Activated CD8-positive, alpha-beta T cell treated with anti-CD3 and anti-CD28 coated beads, Interleukin-2, amount 10 ng/mL, durations not matched to agents 7 days and 5 days (primary cell): ENCODE measurements around the gene CACNA2D4. TPM values are rescaled to one million over a fixed set of nuclear protein-coding genes. Genes with fewer than 3 reads are reported as not detected.

Source experiments
- ATAC-seq: fragments of 150-1000 bp; cut with Tn5 transposase; one replicate; pipeline ENCODE4 v1.10.0; 2021; ENCODE audit warnings: moderate library complexity
- CTCF ChIA-PET: fragments of 350-600 bp; sonication (Branson Sonifier 250); formaldehyde crosslinking; loops from one replicate; lab custom pipeline; 2021; ENCODE audit warnings: antibody characterized with exemption; lab: Charles Lee
- POLR2A ChIA-PET: fragments of 350-600 bp; sonication (Branson Sonifier 250); formaldehyde crosslinking; loops from one replicate; lab custom pipeline; 2021; ENCODE audit warnings: antibody characterized with exemption; lab: Charles Lee
- DNase-seq: peaks from one replicate; pipeline ENCODE4 v3.0.0-alpha.2; 2020
- H3K27ac Mint-ChIP-seq: one replicate; pipeline ENCODE4 v1.8.0; 2021; ENCODE audit warnings: mild to moderate bottlenecking, mixed read lengths
- H3K27me3 Mint-ChIP-seq: one replicate; pipeline ENCODE4 v1.8.0; 2021; ENCODE audit warnings: low read depth, mixed read lengths
- H3K36me3 Mint-ChIP-seq: one replicate; pipeline ENCODE4 v1.8.0; 2021; ENCODE audit warnings: low read depth, mixed read lengths
- H3K4me1 Mint-ChIP-seq: one replicate; pipeline ENCODE4 v1.8.0; 2021; ENCODE audit warnings: low read depth, mixed read lengths
- H3K4me3 Mint-ChIP-seq: one replicate; pipeline ENCODE4 v1.8.0; 2021; ENCODE audit warnings: mild to moderate bottlenecking, mixed read lengths
- H3K9me3 Mint-ChIP-seq: one replicate; pipeline ENCODE4 v1.8.0; 2022; ENCODE audit warnings: mixed read lengths; ENCODE audit not compliant: insufficient read depth
- total RNA-seq, 2 experiments: library from RNA; stranded (reverse); gene quantifications; one replicate each; pipeline ENCODE4 v1.2.3, GENCODE V29; 2021

Gene CACNA2D4
- total RNA-seq, 2 experiments from 2014 or later, result 6.8 to 7.0 TPM

GRCh38 chr12:1829306-1829900, 89.0 kb downstream of the CACNA2D4 start:
- POLR2A ChIA-PET, result no interaction called here
- ATAC-seq (no peak), DNase-seq (no peak)
- Mint-ChIP-seq H3K27ac (no peak overlapping the region), H3K36me3 (no peaks in the 10 kb centered on the region), H3K4me1 (no peaks in the 10 kb centered on the region), H3K4me3 (no peak overlapping the region), H3K27me3 (peaks cover 15% of the 10 kb centered on the region), H3K9me3 (no peaks in the 10 kb centered on the region)
- CTCF ChIA-PET, result no interaction called here

- H3K27ac Mint-ChIP-seq, result no peak overlapping the region
- no peak overlapping the region for H3K4me3 Mint-ChIP-seq
- POLR2A ChIA-PET, result no interaction called here
- H3K4me1 Mint-ChIP-seq, result no peaks in the 10 kb centered on the region
- ATAC-seq, result no peak
- no peak for DNase-seq
- CTCF ChIA-PET, result no interaction called here
- peaks cover 15% of the 10 kb centered on the region for H3K27me3 Mint-ChIP-seq
- no peaks in the 10 kb centered on the region for H3K9me3 Mint-ChIP-seq
- H3K36me3 Mint-ChIP-seq, result no peaks in the 10 kb centered on the region
Measured at GRCh38 chr12:1828856-1829255, 89.6 kb downstream of the CACNA2D4 start.

- Mint-ChIP-seq H3K4me1 (no peaks in the 10 kb centered on the region), H3K4me3 (no peak overlapping the region), H3K9me3 (no peaks in the 10 kb centered on the region), H3K27ac (no peak overlapping the region), H3K36me3 (no peaks in the 10 kb centered on the region), H3K27me3 (peaks cover 15% of the 10 kb centered on the region)
- ChIA-PET CTCF (no interaction called here), POLR2A (no interaction called here)
- no peak for DNase-seq
- ATAC-seq, result no peak
Measured at GRCh38 chr12:1827826-1828805, 90.3 kb downstream of the CACNA2D4 start.

- Mint-ChIP-seq H3K4me1 (no peaks in the 10 kb centered on the region), H3K36me3 (no peaks in the 10 kb centered on the region), H3K9me3 (no peaks in the 10 kb centered on the region), H3K27me3 (peaks cover 15% of the 10 kb centered on the region), H3K4me3 (no peak overlapping the region), H3K27ac (no peak overlapping the region)
- CTCF ChIA-PET, result no interaction called here
- no peak for ATAC-seq
- POLR2A ChIA-PET, result no interaction called here
- no peak for DNase-seq
Measured at GRCh38 chr12:1826867-1827705, 91.4 kb downstream of the CACNA2D4 start.

- no peaks in the 10 kb centered on the region for H3K4me1 Mint-ChIP-seq
- ChIA-PET POLR2A (no interaction called here), CTCF (no interaction called here)
- no peak overlapping the region for H3K4me3 Mint-ChIP-seq
- H3K27me3 Mint-ChIP-seq, result peaks cover 10% of the 10 kb centered on the region
- no peak overlapping the region for H3K27ac Mint-ChIP-seq
- ATAC-seq (no peak), DNase-seq (no peak)
- H3K36me3 Mint-ChIP-seq, result no peaks in the 10 kb centered on the region
- H3K9me3 Mint-ChIP-seq, result no peaks in the 10 kb centered on the region
Measured at GRCh38 chr12:1826401-1826800, 92.1 kb downstream of the CACNA2D4 start.

- peaks cover 10% of the 10 kb centered on the region for H3K27me3 Mint-ChIP-seq
- H3K27ac Mint-ChIP-seq, result no peak overlapping the region
- no peak overlapping the region for H3K4me3 Mint-ChIP-seq
- POLR2A ChIA-PET, result no interaction called here
- no peak for ATAC-seq
- no peak for DNase-seq
- H3K9me3 Mint-ChIP-seq, result no peaks in the 10 kb centered on the region
- no peaks in the 10 kb centered on the region for H3K4me1 Mint-ChIP-seq
- H3K36me3 Mint-ChIP-seq, result no peaks in the 10 kb centered on the region
- CTCF ChIA-PET, result no interaction called here
Measured at GRCh38 chr12:1825382-1826102, 92.9 kb downstream of the CACNA2D4 start.

- POLR2A ChIA-PET, result no interaction called here
- H3K4me1 Mint-ChIP-seq, result peaks cover 2% of the 10 kb centered on the region
- peaks cover 25% of the 10 kb centered on the region for H3K27me3 Mint-ChIP-seq
- no peak overlapping the region for H3K4me3 Mint-ChIP-seq
- no peak for DNase-seq
- no peaks in the 10 kb centered on the region for H3K9me3 Mint-ChIP-seq
- H3K27ac Mint-ChIP-seq, result no peak overlapping the region
- no peaks in the 10 kb centered on the region for H3K36me3 Mint-ChIP-seq
- CTCF ChIA-PET, result no interaction called here
- no peak for ATAC-seq
Measured at GRCh38 chr12:1823237-1823636, 95.2 kb downstream of the CACNA2D4 start.

- CTCF ChIA-PET, result no interaction called here
- DNase-seq (no peak), ATAC-seq (no peak)
- no peak overlapping the region for H3K27ac Mint-ChIP-seq
- no peak overlapping the region for H3K4me3 Mint-ChIP-seq
- no peaks in the 10 kb centered on the region for H3K36me3 Mint-ChIP-seq
- POLR2A ChIA-PET, result no interaction called here
- peaks cover 2% of the 10 kb centered on the region for H3K4me1 Mint-ChIP-seq
- no peaks in the 10 kb centered on the region for H3K9me3 Mint-ChIP-seq
- peaks cover 25% of the 10 kb centered on the region for H3K27me3 Mint-ChIP-seq
Measured at GRCh38 chr12:1822699-1823098, 95.8 kb downstream of the CACNA2D4 start.

- ChIA-PET POLR2A (no interaction called here), CTCF (no interaction called here)
- no peak overlapping the region for H3K27ac Mint-ChIP-seq
Measured at GRCh38 chr12:1821805-1822204, 96.6 kb downstream of the CACNA2D4 start.

GRCh38 chr12:1820896-1821291, 97.6 kb downstream of the CACNA2D4 start:
- Mint-ChIP-seq H3K36me3 (no peaks in the 10 kb centered on the region), H3K27me3 (peaks cover 25% of the 10 kb centered on the region), H3K4me1 (peaks cover 2% of the 10 kb centered on the region), H3K9me3 (no peaks in the 10 kb centered on the region), H3K4me3 (no peak overlapping the region), H3K27ac (no peak overlapping the region)
- ChIA-PET POLR2A (no interaction called here), CTCF (no interaction called here)
- ATAC-seq (no peak), DNase-seq (no peak)

More at GRCh38 chr12:1821805-1822204, 96.6 kb downstream of the CACNA2D4 start:
- Mint-ChIP-seq H3K4me3 (no peak overlapping the region), H3K27me3 (peaks cover 25% of the 10 kb centered on the region), H3K36me3 (no peaks in the 10 kb centered on the region), H3K9me3 (no peaks in the 10 kb centered on the region), H3K4me1 (peaks cover 2% of the 10 kb centered on the region)
- ATAC-seq (no peak), DNase-seq (no peak)

- no peak for ATAC-seq
- POLR2A ChIA-PET, result no interaction called here
Measured at GRCh38 chr12:1820191-1820895, 98.1 kb downstream of the CACNA2D4 start, which contains the start of gene LRTM2. TSS of gene LRTM2 (plus strand) at chr12:1820565. CDS start at chr12:1828149, 7,584 bp downstream.

More at GRCh38 chr12:1820191-1820895, 98.1 kb downstream of the CACNA2D4 start, which contains the start of gene LRTM2:
- Mint-ChIP-seq H3K4me3 (no peak within 1 kb of the TSS), H3K9me3 (no peaks in the 10 kb centered on the region), H3K4me1 (peaks cover 2% of the 10 kb centered on the region), H3K36me3 (no peaks in the 10 kb centered on the region), H3K27ac (no peak within 1 kb of the TSS), H3K27me3 (peaks cover 25% of the 10 kb centered on the region)
- DNase-seq, result no peak
- CTCF ChIA-PET, result interaction anchor here (0.7 kb wide), 1 partner anchor 120 kb away, joined by 4 read pairs; no protein-coding TSS in a partner anchor
